HEK293 (cell line): Measurements from ENCODE around the gene RRAGC.

Experiments
- CTCF ChIA-PET: fragments of 350-600 bp; formaldehyde crosslinking; extraction: SDS; loops from one replicate; lab custom pipeline; 2021; ENCODE audit warnings: antibody characterized with exemption; lab: Yijun Ruan, JAX
- POLR2A ChIA-PET: fragments of 300-600 bp; formaldehyde crosslinking; extraction: SDS; loops from one replicate; lab custom pipeline; 2020; ENCODE audit warnings: antibody characterized with exemption, inconsistent platforms; lab: Yijun Ruan, JAX
- H3K27ac ChIP-seq: fragments of 200-500 bp; sonication (Bioruptor generic); 2 replicates; pipeline ENCODE4 v1.5.1; 2014; ENCODE audit warnings: low read depth, low read length, control low read depth, inconsistent platforms; ENCODE audit errors: extremely low read depth
- H3K36me3 ChIP-seq, 2 experiments: fragments of 200-500 bp in 1 of 2; sonication (Bioruptor generic) in 1 of 2; 1 replicate in 1 of 2; 2 replicates in 1 of 2; pipeline ENCODE4 v1.5.1; 2014 to 2017; ENCODE audit warnings: inconsistent platforms in 2 of 2, low read length in 2 of 2; ENCODE audit not compliant: control insufficient read depth in 2 of 2, insufficient read depth in 1 of 2
- H3K4me1 ChIP-seq: fragments of 200-500 bp; sonication (Bioruptor generic); 2 replicates; pipeline ENCODE4 v1.5.1; 2014; ENCODE audit warnings: mild to moderate bottlenecking, low read length, inconsistent platforms; ENCODE audit not compliant: control insufficient read depth, insufficient read depth
- H3K4me3 ChIP-seq: 2 replicates; pipeline ENCODE4 v1.5.1; 2011; ENCODE audit warnings: low read depth, mild to moderate bottlenecking, control low read depth, low read length, moderate library complexity
- H3K9me3 ChIP-seq: fragments of 200-500 bp; sonication (Bioruptor generic); 2 replicates; pipeline ENCODE4 v1.5.1; 2014; ENCODE audit warnings: low read depth, low read length, inconsistent platforms; ENCODE audit not compliant: control insufficient read depth, insufficient read depth
- GLIS1 ChIP-seq: fragments of 450-650 bp; formaldehyde crosslinking; IDR thresholded peaks from 2 replicates; pipeline ENCODE4 v1.5.1; 2016; ENCODE audit warnings: missing biosample characterization, missing genetic modification characterization
- KLF16 ChIP-seq: fragments of 450-650 bp; formaldehyde crosslinking; IDR thresholded peaks from 2 replicates; pipeline ENCODE4 v1.5.1; 2017; ENCODE audit warnings: missing biosample characterization, missing genetic modification characterization
- KLF9 ChIP-seq: fragments of 450-650 bp; formaldehyde crosslinking; IDR thresholded peaks from 2 replicates; pipeline ENCODE4 v1.5.1; 2016; ENCODE audit warnings: missing biosample characterization, missing genetic modification characterization, low read depth
- MYNN ChIP-seq: fragments of 450-650 bp; formaldehyde crosslinking; IDR thresholded peaks from 2 replicates; pipeline ENCODE4 v1.5.1; 2016; ENCODE audit warnings: missing biosample characterization, missing genetic modification characterization, borderline replicate concordance
- SCRT2 ChIP-seq: fragments of 450-650 bp; formaldehyde crosslinking; IDR thresholded peaks from 2 replicates; pipeline ENCODE4 v1.5.1; 2016; ENCODE audit warnings: missing biosample characterization, missing genetic modification characterization
- ZNF239 ChIP-seq: fragments of 450-650 bp; formaldehyde crosslinking; IDR thresholded peaks from 2 replicates; pipeline ENCODE4 v1.5.1; 2016; ENCODE audit warnings: missing biosample characterization, missing genetic modification characterization
- ZNF48 ChIP-seq: fragments of 450-650 bp; formaldehyde crosslinking; IDR thresholded peaks from 2 replicates; pipeline ENCODE4 v1.5.1; 2016; ENCODE audit warnings: missing biosample characterization, missing genetic modification characterization
- ZNF585B ChIP-seq: fragments of 450-650 bp; formaldehyde crosslinking; IDR thresholded peaks from 2 replicates; pipeline ENCODE4 v1.5.1; 2016; ENCODE audit warnings: missing biosample characterization, missing genetic modification characterization
- TF ChIP-seq, protein P1 (sequence below): fragments of 450-650 bp; IDR thresholded peaks from 2 replicates; pipeline ENCODE4 v1.5.1; 2018; ENCODE audit warnings: missing biosample characterization, missing genetic modification characterization
- TF ChIP-seq, protein P2 (sequence below): fragments of 450-650 bp; formaldehyde crosslinking; conservative IDR thresholded peaks from 2 replicates; pipeline ENCODE4 v1.5.1; 2016; ENCODE audit warnings: low read depth, missing biosample characterization, missing genetic modification characterization
- TF ChIP-seq, protein P3 (sequence below): fragments of 450-650 bp; formaldehyde crosslinking; IDR thresholded peaks from 2 replicates; pipeline ENCODE4 v1.5.1; 2016; ENCODE audit warnings: missing biosample characterization, missing genetic modification characterization, low read depth
- TF ChIP-seq, protein P4 (sequence below): fragments of 450-650 bp; formaldehyde crosslinking; IDR thresholded peaks from 2 replicates; pipeline ENCODE4 v1.5.1; 2016; ENCODE audit warnings: missing biosample characterization, missing genetic modification characterization, borderline replicate concordance

The RRAGC gene

DNA sequence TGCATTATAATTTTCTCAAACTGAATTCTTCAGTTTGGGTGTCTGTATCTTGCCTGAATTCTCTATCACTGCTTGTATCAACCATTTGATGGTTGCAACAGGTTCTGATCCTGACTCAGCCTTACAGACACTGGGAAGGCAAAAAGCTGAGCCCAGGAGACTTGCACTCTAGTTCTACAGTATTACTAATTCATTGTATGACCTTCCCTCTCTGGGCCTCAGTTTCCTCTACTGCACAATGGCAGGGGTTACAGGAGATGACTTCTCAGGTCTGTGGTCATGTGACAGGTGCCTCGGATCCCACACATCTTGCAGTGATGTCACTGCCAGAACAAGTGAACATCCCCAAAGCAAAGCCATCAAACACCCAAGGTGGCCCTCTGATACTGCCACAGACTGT is 38.7 kb downstream of the RRAGC start:
- Histone ChIP-seq H3K27ac (no peak overlapping the region), H3K36me3 (no peaks in the 10 kb centered on the region), H3K9me3 (no peaks in the 10 kb centered on the region), H3K4me1 (no peaks in the 10 kb centered on the region), H3K4me3 (no peak overlapping the region)
- POLR2A ChIA-PET, result no interaction called here
- CTCF ChIA-PET, result interaction anchor here (0.7 to 4.5 kb wide), 2 partner anchors 180 to 212 kb away, joined by 3 to 23 read pairs; no protein-coding TSS in a partner anchor
- TF ChIP-seq ZNF48 (tag by site-specific recombination) (no peak), ZNF239 (no peak), SCRT2 (tag by site-specific recombination) (peak; percentile 85)
- TF ChIP-seq, protein P1, sequence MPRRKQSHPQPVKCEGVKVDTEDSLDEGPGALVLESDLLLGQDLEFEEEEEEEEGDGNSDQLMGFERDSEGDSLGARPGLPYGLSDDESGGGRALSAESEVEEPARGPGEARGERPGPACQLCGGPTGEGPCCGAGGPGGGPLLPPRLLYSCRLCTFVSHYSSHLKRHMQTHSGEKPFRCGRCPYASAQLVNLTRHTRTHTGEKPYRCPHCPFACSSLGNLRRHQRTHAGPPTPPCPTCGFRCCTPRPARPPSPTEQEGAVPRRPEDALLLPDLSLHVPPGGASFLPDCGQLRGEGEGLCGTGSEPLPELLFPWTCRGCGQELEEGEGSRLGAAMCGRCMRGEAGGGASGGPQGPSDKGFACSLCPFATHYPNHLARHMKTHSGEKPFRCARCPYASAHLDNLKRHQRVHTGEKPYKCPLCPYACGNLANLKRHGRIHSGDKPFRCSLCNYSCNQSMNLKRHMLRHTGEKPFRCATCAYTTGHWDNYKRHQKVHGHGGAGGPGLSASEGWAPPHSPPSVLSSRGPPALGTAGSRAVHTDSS (tag by site-specific recombination), result no peak

DNA sequence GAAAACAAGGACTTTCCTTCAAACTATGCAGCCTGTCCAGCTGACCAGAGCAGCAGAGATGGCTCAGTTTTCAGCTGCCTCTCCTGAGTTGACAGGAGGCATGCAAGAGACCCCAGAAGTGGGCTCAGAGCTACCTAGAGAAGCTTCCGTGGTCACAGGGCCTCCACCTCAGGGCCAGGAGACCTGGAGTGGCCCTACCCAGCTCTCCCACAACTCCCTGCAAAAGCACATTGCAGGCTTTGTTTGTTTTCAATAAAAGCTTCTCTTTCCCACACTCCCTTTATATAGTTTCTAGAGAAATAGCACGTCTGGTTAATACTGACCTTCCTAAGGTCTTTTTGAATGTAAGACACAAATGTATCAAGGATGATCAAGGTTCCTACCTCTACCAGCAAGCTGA is 40.1 kb downstream of the RRAGC start:
- ChIA-PET POLR2A (interaction anchor here (0.6 kb wide), 1 partner anchor 964 kb away, joined by 3 read pairs; no protein-coding TSS in a partner anchor), CTCF (interaction anchor here (0.6 to 4.5 kb wide), 11 partner anchors 8 to 1332 kb away, joined by 3 to 23 read pairs (median 4); no protein-coding TSS in a partner anchor)
- Histone ChIP-seq H3K9me3 (no peaks in the 10 kb centered on the region), H3K36me3 (no peaks in the 10 kb centered on the region), H3K4me1 (no peaks in the 10 kb centered on the region), H3K27ac (no peak overlapping the region), H3K4me3 (no peak overlapping the region)
- TF ChIP-seq ZNF239 (no peak), ZNF585B (no peak), MYNN (no peak), KLF16 (tag by site-specific recombination) (no peak), KLF9 (tag by site-specific recombination) (no peak), GLIS1 (tag by site-specific recombination) (no peak)
- TF ChIP-seq, protein P2, sequence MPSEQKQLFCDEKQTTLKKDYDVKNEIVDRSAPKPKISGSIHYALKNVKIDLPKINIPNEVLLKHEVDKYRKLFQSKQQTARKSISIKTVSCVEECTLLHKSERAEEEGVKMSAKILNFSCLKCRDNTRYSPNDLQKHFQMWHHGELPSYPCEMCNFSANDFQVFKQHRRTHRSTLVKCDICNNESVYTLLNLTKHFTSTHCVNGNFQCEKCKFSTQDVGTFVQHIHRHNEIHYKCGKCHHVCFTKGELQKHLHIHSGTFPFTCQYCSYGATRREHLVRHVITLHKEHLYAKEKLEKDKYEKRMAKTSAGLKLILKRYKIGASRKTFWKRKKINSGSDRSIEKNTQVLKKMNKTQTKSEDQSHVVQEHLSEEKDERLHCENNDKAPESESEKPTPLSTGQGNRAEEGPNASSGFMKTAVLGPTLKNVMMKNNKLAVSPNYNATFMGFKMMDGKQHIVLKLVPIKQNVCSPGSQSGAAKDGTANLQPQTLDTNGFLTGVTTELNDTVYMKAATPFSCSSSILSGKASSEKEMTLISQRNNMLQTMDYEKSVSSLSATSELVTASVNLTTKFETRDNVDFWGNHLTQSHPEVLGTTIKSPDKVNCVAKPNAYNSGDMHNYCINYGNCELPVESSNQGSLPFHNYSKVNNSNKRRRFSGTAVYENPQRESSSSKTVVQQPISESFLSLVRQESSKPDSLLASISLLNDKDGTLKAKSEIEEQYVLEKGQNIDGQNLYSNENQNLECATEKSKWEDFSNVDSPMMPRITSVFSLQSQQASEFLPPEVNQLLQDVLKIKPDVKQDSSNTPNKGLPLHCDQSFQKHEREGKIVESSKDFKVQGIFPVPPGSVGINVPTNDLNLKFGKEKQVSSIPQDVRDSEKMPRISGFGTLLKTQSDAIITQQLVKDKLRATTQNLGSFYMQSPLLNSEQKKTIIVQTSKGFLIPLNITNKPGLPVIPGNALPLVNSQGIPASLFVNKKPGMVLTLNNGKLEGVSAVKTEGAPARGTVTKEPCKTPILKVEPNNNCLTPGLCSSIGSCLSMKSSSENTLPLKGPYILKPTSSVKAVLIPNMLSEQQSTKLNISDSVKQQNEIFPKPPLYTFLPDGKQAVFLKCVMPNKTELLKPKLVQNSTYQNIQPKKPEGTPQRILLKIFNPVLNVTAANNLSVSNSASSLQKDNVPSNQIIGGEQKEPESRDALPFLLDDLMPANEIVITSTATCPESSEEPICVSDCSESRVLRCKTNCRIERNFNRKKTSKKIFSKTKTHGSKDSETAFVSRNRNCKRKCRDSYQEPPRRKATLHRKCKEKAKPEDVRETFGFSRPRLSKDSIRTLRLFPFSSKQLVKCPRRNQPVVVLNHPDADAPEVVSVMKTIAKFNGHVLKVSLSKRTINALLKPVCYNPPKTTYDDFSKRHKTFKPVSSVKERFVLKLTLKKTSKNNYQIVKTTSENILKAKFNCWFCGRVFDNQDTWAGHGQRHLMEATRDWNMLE (tag by site-specific recombination), result no peak
- TF ChIP-seq, protein P3, sequence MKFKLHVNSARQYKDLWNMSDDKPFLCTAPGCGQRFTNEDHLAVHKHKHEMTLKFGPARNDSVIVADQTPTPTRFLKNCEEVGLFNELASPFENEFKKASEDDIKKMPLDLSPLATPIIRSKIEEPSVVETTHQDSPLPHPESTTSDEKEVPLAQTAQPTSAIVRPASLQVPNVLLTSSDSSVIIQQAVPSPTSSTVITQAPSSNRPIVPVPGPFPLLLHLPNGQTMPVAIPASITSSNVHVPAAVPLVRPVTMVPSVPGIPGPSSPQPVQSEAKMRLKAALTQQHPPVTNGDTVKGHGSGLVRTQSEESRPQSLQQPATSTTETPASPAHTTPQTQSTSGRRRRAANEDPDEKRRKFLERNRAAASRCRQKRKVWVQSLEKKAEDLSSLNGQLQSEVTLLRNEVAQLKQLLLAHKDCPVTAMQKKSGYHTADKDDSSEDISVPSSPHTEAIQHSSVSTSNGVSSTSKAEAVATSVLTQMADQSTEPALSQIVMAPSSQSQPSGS (tag by site-specific recombination), result no peak
- TF ChIP-seq, protein P4, sequence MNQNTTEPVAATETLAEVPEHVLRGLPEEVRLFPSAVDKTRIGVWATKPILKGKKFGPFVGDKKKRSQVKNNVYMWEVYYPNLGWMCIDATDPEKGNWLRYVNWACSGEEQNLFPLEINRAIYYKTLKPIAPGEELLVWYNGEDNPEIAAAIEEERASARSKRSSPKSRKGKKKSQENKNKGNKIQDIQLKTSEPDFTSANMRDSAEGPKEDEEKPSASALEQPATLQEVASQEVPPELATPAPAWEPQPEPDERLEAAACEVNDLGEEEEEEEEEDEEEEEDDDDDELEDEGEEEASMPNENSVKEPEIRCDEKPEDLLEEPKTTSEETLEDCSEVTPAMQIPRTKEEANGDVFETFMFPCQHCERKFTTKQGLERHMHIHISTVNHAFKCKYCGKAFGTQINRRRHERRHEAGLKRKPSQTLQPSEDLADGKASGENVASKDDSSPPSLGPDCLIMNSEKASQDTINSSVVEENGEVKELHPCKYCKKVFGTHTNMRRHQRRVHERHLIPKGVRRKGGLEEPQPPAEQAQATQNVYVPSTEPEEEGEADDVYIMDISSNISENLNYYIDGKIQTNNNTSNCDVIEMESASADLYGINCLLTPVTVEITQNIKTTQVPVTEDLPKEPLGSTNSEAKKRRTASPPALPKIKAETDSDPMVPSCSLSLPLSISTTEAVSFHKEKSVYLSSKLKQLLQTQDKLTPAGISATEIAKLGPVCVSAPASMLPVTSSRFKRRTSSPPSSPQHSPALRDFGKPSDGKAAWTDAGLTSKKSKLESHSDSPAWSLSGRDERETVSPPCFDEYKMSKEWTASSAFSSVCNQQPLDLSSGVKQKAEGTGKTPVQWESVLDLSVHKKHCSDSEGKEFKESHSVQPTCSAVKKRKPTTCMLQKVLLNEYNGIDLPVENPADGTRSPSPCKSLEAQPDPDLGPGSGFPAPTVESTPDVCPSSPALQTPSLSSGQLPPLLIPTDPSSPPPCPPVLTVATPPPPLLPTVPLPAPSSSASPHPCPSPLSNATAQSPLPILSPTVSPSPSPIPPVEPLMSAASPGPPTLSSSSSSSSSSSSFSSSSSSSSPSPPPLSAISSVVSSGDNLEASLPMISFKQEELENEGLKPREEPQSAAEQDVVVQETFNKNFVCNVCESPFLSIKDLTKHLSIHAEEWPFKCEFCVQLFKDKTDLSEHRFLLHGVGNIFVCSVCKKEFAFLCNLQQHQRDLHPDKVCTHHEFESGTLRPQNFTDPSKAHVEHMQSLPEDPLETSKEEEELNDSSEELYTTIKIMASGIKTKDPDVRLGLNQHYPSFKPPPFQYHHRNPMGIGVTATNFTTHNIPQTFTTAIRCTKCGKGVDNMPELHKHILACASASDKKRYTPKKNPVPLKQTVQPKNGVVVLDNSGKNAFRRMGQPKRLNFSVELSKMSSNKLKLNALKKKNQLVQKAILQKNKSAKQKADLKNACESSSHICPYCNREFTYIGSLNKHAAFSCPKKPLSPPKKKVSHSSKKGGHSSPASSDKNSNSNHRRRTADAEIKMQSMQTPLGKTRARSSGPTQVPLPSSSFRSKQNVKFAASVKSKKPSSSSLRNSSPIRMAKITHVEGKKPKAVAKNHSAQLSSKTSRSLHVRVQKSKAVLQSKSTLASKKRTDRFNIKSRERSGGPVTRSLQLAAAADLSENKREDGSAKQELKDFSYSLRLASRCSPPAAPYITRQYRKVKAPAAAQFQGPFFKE, result no peak
